GM10248 (cell line): ENCODE measurements around the gene ZDHHC22.
A peak's percentile ranks its signal among the peaks of the same experiment; 100 is the strongest.

Experiments used
- CTCF ChIA-PET: fragments of 300-600 bp; sonication (Branson Sonifier 250); formaldehyde crosslinking; extraction: SDS; loops from one replicate; lab custom pipeline; 2021; ENCODE audit warnings: antibody characterized with exemption; lab: Yijun Ruan, JAX
- POLR2A ChIA-PET: fragments of 350-650 bp; sonication (Branson Sonifier 250); formaldehyde crosslinking; extraction: SDS; loops from one replicate; lab custom pipeline; 2020; ENCODE audit warnings: antibody characterized with exemption; lab: Yijun Ruan, JAX
- DNase-seq: peaks from one replicate; pipeline ENCODE4 v3.0.0; 2012; ENCODE audit errors: extremely low spot score
- TF ChIP-seq, protein P1 (sequence below): IDR thresholded peaks from 2 replicates; pipeline ENCODE4 v1.5.1; 2012; ENCODE audit warnings: mild to moderate bottlenecking, low read depth; ENCODE audit errors: extremely low read depth, missing control alignments, control extremely low read depth

ZDHHC22 gene

DNA sequence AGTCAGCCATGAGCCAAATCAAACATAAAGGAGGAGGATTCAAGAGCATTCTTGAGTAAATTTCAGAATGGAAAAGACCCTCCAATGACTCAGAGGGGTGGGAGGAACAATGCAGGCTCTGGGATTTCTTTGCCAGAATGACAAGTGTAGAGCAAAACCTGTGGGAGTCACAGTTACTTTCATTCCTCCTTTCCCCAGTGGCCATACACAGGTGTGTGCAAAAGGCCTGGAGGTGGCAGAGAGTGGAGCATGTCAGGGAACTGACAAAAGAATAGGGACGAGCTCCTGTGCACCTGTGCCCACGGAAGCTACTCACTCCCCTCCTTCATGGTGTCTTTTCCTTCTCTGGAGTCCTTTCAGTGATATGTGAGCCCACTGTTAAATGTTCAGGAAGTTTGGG is 52.9 kb downstream of the ZDHHC22 start:
- no peak for DNase-seq
- ChIA-PET CTCF (interaction anchor here (0.8 to 4.7 kb wide), 10 partner anchors 8 to 216 kb away, joined by 3 to 37 read pairs (median 10); no protein-coding TSS in a partner anchor), POLR2A (no interaction called here)

DNA sequence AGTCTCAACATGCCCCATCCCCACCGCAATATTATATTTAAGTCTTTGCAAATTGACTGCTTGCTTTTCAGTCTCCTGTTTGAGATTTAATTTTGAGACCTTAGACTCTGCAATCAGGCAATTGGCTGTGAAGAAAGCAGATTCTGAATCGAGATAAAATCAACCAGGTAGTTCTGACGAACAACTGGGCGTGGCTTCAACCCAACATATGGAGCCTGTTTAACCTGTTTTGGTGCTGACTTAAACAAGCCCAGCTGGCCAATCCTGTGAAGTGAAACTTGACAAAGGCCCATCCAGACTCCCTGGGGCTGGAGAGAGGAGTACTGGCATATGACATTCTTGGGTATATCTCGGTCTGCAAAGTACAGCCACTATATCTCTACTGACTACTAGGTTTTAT is 53.4 kb downstream of the ZDHHC22 start:
- CTCF ChIA-PET = interaction anchor here (1.6 to 10.1 kb wide), 5 partner anchors 11 to 216 kb away, joined by 3 to 189 read pairs (median 10); no protein-coding TSS in a partner anchor
- no peak for DNase-seq
- TF ChIP-seq, protein P1, sequence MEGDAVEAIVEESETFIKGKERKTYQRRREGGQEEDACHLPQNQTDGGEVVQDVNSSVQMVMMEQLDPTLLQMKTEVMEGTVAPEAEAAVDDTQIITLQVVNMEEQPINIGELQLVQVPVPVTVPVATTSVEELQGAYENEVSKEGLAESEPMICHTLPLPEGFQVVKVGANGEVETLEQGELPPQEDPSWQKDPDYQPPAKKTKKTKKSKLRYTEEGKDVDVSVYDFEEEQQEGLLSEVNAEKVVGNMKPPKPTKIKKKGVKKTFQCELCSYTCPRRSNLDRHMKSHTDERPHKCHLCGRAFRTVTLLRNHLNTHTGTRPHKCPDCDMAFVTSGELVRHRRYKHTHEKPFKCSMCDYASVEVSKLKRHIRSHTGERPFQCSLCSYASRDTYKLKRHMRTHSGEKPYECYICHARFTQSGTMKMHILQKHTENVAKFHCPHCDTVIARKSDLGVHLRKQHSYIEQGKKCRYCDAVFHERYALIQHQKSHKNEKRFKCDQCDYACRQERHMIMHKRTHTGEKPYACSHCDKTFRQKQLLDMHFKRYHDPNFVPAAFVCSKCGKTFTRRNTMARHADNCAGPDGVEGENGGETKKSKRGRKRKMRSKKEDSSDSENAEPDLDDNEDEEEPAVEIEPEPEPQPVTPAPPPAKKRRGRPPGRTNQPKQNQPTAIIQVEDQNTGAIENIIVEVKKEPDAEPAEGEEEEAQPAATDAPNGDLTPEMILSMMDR = no peak
- POLR2A ChIA-PET = no interaction called here

More for the DNA sequence above, 52.9 kb downstream of the ZDHHC22 start:
- TF ChIP-seq, protein P1 = no peak

DNA sequence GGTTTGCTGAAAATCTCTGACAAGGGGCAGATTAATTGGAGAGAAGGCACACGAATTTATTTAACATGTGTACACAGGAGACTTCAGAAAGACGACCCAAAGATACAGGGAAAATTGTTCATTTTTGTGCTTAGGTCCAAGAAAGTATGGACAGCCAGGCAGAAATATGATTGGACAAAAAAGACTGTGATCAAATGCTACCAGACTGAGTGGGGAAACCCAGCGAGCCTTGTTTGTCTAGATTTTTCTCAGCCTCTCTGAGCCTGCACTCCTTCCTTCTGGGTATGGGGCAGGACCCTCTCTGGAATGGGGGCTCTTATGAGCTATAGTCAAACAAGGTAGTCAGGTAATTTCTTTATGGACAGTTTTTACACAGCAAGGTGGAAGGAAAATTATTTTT is 54.0 kb downstream of the ZDHHC22 start:
- no peak for DNase-seq
- TF ChIP-seq, protein P1 = no peak
- ChIA-PET POLR2A (no interaction called here), CTCF (interaction anchor here (1.3 to 10.1 kb wide), 8 partner anchors 7 to 217 kb away, joined by 3 to 189 read pairs (median 12); no protein-coding TSS in a partner anchor)

DNA sequence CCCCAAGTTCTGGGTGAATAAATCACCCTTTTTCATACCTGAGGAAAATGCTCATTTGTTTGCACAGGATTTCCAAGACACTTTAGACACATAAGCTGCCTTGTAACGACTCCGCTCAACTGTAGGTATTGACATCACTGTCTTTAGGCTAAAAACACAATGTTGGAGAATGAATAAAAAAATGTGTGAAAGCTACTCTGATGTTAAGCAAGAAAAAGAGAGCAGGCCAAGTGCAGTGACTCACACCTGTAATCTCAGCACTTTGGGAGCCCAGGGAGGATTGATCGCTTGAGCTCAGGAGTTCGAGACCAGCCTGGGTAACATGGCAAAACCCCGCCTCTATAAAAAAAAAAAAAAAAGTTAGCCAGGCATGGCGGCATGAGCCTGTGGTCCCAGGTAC is 54.6 kb downstream of the ZDHHC22 start:
- POLR2A ChIA-PET = no interaction called here
- no peak for DNase-seq
- CTCF ChIA-PET = interaction anchor here (1.3 to 10.1 kb wide), 9 partner anchors 8 to 216 kb away, joined by 3 to 189 read pairs (median 15); no protein-coding TSS in a partner anchor
- TF ChIP-seq, protein P1 = no peak

DNA sequence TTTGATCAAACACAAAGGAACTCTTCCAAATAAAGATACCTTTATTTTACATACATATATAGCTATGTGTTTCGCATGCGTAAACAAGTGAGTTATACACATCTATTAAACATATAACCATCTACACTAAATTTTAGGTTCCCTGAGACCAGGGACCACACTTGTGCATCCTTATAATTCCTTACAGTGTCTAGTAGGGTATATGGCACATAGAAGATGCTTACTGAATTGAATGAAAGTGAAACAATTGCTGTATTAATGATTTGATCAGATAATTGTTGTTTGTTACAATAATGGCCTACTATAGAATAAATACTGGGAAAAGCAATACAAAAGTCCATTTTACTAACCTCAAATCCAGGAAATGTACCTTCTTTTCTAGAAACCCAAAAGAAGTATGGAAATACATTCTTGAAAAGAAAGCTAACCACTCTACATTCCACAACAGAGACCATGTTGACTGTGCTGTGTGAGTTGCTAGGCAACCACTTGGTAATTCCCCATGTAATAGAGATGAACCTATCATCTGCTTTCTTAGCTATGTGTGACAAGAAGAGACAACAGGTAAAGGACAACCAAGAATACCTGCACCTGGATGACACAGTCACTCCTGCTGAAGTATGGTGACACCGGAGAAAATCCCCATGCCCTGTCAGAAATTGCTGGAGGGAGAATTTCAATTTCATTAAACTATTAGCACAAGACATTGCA is 55.4 kb downstream of the ZDHHC22 start:
- POLR2A ChIA-PET = interaction anchor here (1.1 kb wide), 1 partner anchor 37 kb away, joined by 3 read pairs; no protein-coding TSS in a partner anchor
- TF ChIP-seq, protein P1 = no peak
- peak; percentile 46 for DNase-seq
- CTCF ChIA-PET = interaction anchor here (1.0 to 10.1 kb wide), 15 partner anchors 9 to 215 kb away, joined by 3 to 189 read pairs (median 9); no protein-coding TSS in a partner anchor

DNA sequence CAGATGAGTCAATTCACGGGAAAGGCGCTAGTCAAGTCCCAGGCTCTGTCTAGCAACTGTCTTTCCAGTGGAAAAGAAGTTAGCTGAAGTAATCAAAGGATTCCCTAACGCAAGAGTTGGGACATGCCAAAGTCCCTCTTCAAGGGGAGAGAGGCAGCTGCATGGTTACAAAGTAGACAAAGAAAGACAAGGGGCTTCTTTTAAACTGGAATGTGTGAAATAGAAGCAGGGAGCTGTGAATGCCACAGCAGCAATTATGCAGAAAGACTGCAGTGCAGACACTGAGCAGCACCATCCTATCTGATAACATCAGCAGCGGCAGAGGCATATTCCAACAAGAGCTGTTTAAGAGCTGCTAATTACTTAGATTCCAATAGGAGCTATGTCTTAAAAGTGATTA is 56.1 kb downstream of the ZDHHC22 start:
- CTCF ChIA-PET = interaction anchor here (1.0 to 10.1 kb wide), 13 partner anchors 9 to 215 kb away, joined by 3 to 189 read pairs (median 10); no protein-coding TSS in a partner anchor
- DNase-seq = no peak
- TF ChIP-seq, protein P1 = no peak
- POLR2A ChIA-PET = interaction anchor here (1.1 kb wide), 1 partner anchor 38 kb away, joined by 3 read pairs; no protein-coding TSS in a partner anchor
